SK-N-SH (cell line): ENCODE measurements around the gene MVB12A.

Experiments used
- EP300 ChIP-seq, 2 experiments: IDR thresholded peaks; 2 replicates each; pipeline versions ENCODE4 v1.4.0 to v1.6.1; 2012; ENCODE audit warnings: borderline replicate concordance in 1 of 2, low read depth in 1 of 2, low read length in 1 of 2
- EZH2phosphoT487 ChIP-seq: fragments of 200-600 bp; sonication (generic); IDR thresholded peaks from 2 replicates; pipeline ENCODE4 v1.6.1; 2017; ENCODE audit warnings: low read depth, mixed run types, mild to moderate bottlenecking, antibody characterized with exemption, moderate library complexity, borderline replicate concordance
- GABPA ChIP-seq: IDR thresholded peaks from 2 replicates; pipeline ENCODE4 v1.4.0; 2012; ENCODE audit warnings: low read depth, mild to moderate bottlenecking
- POLR2AphosphoS5 ChIP-seq: IDR thresholded peaks from 2 replicates; pipeline ENCODE4 v1.6.1; 2012; ENCODE audit warnings: low read depth, low read length
- SIN3A ChIP-seq: IDR thresholded peaks from 2 replicates; pipeline ENCODE4 v1.6.1; 2012; ENCODE audit warnings: low read depth, mild to moderate bottlenecking, low read length, moderate library complexity, borderline replicate concordance
- TAF1 ChIP-seq: IDR thresholded peaks from 2 replicates; pipeline ENCODE4 v1.6.1; 2012; ENCODE audit warnings: low read depth, mild to moderate bottlenecking, low read length, moderate library complexity, borderline replicate concordance
- YY1 ChIP-seq: IDR thresholded peaks from 2 replicates; pipeline ENCODE4 v1.4.0; 2012; ENCODE audit warnings: low read depth, mild to moderate bottlenecking
- TF ChIP-seq, protein P1 (sequence below): fragments of 200-600 bp; sonication (generic); IDR thresholded peaks from 2 replicates; pipeline ENCODE4 v1.6.1; 2017; ENCODE audit warnings: antibody characterized with exemption, mild to moderate bottlenecking, moderate library complexity
- TF ChIP-seq, protein P2 (sequence below): IDR thresholded peaks from 2 replicates; pipeline ENCODE4 v1.4.0; 2012; ENCODE audit warnings: low read depth, borderline replicate concordance
- TF ChIP-seq, protein P3 (sequence below): IDR thresholded peaks from 2 replicates; pipeline ENCODE4 v1.6.1; 2012; ENCODE audit warnings: mild to moderate bottlenecking, low read depth, low read length, moderate library complexity
- TF ChIP-seq, protein P4 (sequence below): IDR thresholded peaks from 2 replicates; pipeline ENCODE4 v1.4.0; 2012; ENCODE audit warnings: low read depth

DNA sequence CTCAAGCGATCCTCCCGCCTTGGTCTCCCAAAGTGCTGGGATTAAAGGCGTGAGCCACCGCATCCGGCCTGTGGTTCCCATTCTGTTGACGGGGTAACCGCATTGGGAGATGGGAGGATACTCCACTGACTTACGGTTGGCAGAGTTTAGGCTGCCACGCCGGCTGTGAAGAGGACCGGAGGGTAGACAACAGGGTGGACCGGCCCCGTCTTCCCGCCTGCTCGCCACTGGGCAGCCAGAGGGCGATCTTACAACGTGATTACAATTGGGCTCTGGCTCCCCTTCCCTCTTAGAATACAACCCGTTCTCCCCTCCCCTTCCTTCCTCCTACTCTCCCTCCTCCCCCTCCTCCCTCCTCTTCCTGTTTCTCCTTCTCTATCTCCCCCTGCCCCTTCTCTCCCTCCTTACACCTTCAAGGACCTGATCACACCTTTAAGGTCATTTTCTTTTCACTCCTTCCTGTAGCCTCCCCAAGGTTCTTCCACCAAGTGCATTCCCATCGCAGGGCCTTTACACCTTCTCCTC, 24.9 kb upstream of the MVB12A start:
- TF ChIP-seq, protein P1, sequence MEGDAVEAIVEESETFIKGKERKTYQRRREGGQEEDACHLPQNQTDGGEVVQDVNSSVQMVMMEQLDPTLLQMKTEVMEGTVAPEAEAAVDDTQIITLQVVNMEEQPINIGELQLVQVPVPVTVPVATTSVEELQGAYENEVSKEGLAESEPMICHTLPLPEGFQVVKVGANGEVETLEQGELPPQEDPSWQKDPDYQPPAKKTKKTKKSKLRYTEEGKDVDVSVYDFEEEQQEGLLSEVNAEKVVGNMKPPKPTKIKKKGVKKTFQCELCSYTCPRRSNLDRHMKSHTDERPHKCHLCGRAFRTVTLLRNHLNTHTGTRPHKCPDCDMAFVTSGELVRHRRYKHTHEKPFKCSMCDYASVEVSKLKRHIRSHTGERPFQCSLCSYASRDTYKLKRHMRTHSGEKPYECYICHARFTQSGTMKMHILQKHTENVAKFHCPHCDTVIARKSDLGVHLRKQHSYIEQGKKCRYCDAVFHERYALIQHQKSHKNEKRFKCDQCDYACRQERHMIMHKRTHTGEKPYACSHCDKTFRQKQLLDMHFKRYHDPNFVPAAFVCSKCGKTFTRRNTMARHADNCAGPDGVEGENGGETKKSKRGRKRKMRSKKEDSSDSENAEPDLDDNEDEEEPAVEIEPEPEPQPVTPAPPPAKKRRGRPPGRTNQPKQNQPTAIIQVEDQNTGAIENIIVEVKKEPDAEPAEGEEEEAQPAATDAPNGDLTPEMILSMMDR = peak; percentile 67
- TF ChIP-seq TAF1 (no peak), SIN3A (no peak), POLR2AphosphoS5 (no peak), GABPA (peak; percentile 32; the same call in 1 of the 2 replicates), EP300 (IDR thresholded peaks at IDR 0.05; ENCODE audit: borderline replicate concordance in 1 of 2, low read depth in 1 of 2, low read length in 1 of 2) (no peak), EZH2phosphoT487 (no peak), YY1 (no peak)
- TF ChIP-seq, protein P2, sequence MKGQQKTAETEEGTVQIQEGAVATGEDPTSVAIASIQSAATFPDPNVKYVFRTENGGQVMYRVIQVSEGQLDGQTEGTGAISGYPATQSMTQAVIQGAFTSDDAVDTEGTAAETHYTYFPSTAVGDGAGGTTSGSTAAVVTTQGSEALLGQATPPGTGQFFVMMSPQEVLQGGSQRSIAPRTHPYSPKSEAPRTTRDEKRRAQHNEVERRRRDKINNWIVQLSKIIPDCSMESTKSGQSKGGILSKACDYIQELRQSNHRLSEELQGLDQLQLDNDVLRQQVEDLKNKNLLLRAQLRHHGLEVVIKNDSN = no peak
- TF ChIP-seq, protein P3, sequence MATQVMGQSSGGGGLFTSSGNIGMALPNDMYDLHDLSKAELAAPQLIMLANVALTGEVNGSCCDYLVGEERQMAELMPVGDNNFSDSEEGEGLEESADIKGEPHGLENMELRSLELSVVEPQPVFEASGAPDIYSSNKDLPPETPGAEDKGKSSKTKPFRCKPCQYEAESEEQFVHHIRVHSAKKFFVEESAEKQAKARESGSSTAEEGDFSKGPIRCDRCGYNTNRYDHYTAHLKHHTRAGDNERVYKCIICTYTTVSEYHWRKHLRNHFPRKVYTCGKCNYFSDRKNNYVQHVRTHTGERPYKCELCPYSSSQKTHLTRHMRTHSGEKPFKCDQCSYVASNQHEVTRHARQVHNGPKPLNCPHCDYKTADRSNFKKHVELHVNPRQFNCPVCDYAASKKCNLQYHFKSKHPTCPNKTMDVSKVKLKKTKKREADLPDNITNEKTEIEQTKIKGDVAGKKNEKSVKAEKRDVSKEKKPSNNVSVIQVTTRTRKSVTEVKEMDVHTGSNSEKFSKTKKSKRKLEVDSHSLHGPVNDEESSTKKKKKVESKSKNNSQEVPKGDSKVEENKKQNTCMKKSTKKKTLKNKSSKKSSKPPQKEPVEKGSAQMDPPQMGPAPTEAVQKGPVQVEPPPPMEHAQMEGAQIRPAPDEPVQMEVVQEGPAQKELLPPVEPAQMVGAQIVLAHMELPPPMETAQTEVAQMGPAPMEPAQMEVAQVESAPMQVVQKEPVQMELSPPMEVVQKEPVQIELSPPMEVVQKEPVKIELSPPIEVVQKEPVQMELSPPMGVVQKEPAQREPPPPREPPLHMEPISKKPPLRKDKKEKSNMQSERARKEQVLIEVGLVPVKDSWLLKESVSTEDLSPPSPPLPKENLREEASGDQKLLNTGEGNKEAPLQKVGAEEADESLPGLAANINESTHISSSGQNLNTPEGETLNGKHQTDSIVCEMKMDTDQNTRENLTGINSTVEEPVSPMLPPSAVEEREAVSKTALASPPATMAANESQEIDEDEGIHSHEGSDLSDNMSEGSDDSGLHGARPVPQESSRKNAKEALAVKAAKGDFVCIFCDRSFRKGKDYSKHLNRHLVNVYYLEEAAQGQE = no peak
- TF ChIP-seq, protein P4, sequence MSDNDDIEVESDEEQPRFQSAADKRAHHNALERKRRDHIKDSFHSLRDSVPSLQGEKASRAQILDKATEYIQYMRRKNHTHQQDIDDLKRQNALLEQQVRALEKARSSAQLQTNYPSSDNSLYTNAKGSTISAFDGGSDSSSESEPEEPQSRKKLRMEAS = no peak
